Right cardiac atrium (tissue), 5 donors: ENCODE results near the gene CDKN3. TPM values are rescaled to one million over a fixed set of nuclear protein-coding genes. Genes with fewer than 3 reads are reported as not detected.
"Not testable (repeated sequence)": the region's sequence is repeated elsewhere in the genome, so short reads cannot be mapped to it uniquely, and the experiment has no call there.

Experiments used
- ATAC-seq, 2 donors: fragments of 200-7000 bp; cut with Tn5 transposase; one replicate each; pipeline versions ENCODE4 v1.8.0 to v1.9.1; 2020; ENCODE audit warnings: moderate library complexity in 2 of 2, mild to moderate bottlenecking in 1 of 2
- DNase-seq, 3 donors: peaks; one replicate each; pipeline ENCODE4 v3.0.0-alpha.2; 2020
- H3K27ac ChIP-seq: one replicate; pipeline ENCODE4 v1.5.1; 2013; ENCODE audit warnings: mild to moderate bottlenecking, low read length, control low read depth, moderate library complexity
- H3K27me3 ChIP-seq: one replicate; pipeline ENCODE4 v1.6.1; 2013; ENCODE audit not compliant: control insufficient read depth, insufficient read depth
- H3K4me1 ChIP-seq: one replicate; pipeline ENCODE4 v1.6.1; 2013; ENCODE audit warnings: low read length; ENCODE audit not compliant: control insufficient read depth, insufficient read depth
- H3K4me3 ChIP-seq: one replicate; pipeline ENCODE4 v1.5.1; 2013; ENCODE audit warnings: low read length, control low read depth
- H3K9me3 ChIP-seq: one replicate; pipeline ENCODE4 v1.6.1; 2013; ENCODE audit warnings: low read length; ENCODE audit not compliant: control insufficient read depth
- WGBS: extraction: QIAGEN DNeasy Blood & Tissue Kit; methylation state at CpG from one replicate; pipeline ENCODE4 v1.1.7; 2013; 5-methylcytosine and 5-hydroxymethylcytosine counted together
- intact Hi-C, 4 donors: fragments of 100-400 bp; cut with DNase I; formaldehyde crosslinking; loops; one replicate each; pipeline versions ENCODE4 v1.11.0 to v1.14.0; 2022 to 2023
- polyA plus RNA-seq: library from polyadenylated mRNA; stranded (reverse); fragments of 200-250 nt; gene quantifications from one replicate; pipeline ENCODE4 v1.2.3, GENCODE V29; 2013
- total RNA-seq, 4 donors: library from RNA; stranded (reverse); fragmentation: NEBNext Ultra II Directional; extraction: Animal tissue kit (Norgen Biotek cat#: 25700); gene quantifications; one replicate each; pipeline ENCODE4 v1.2.1, GENCODE V29; 2021
- donor health status: healthy with polysubstance abuse.
- donor health status: DM: no; HTN: yes; CAD: no.
- donor health status: DM: no; HTN: no; CAD: no.
- donor health status: DM: no; HTN: yes; CAD: no; lungs with severe emphysema.
- donor health status: DM: yes; HTN: yes; CAD: no.

CDKN3 gene
- total and polyA plus RNA-seq, 5 donors: 3.5 to 10.4 (median 7.6) TPM

DNA sequence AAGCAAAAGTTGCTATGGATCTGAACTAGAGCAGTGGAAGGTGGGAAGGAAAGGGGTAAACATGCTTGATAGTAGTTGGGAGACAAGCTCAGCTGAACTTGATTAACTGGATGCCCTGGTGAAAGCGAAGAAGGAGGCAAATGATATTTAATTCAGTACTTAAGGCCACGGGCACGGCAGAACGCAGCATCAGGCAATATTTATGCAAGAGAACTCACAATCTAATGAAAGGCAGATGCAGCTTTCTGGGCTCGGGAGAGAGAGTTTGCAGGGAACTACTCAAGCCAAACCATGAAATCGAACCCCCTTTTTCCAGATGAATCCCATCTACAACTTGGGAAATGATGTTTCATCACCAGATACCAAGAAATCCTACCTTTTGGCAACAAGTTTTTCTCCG, 47.9 kb downstream of the CDKN3 start:
- DNase-seq: no peak
- H3K4me3 ChIP-seq: no peak overlapping the region
- H3K27me3 ChIP-seq: no peaks in the 10 kb centered on the region
- H3K27ac ChIP-seq: no peak overlapping the region
- intact Hi-C loops: no loop called here
- ATAC-seq: no peak
- 84% methylated on average over 7 of the region's 7 CpGs for WGBS
- no peaks in the 10 kb centered on the region for H3K9me3 ChIP-seq
- peaks cover 2% of the 10 kb centered on the region for H3K4me1 ChIP-seq

DNA sequence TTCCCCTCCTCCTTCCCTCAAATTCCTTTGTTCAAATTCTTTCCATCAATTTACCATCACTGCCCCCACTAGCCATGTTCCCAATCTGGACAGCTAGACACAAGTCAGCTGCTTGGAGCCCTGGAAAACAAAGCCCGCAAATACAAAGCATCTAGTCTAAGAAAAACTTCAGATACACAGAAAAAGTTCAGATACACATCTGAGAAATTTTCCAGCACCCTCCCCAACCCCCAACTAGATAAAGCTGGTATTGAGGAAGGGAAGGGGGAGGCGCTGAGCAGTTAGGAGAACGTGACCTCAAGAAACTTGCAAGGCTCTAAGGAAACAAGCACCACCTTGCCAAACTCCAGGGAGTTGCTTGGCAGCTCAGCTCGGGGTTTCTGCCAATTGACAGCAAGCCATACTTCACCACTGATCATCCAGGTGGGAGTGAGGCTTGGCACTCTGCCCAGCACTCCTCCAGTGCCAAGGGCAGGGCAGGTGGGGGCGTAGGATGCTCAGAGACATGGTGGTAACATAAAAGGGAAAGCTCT, 49.4 kb downstream of the CDKN3 start:
- peak in 1 of 2 donors; percentile 13 for ATAC-seq
- WGBS: 32% methylated on average over 5 of the region's 5 CpGs

DNA sequence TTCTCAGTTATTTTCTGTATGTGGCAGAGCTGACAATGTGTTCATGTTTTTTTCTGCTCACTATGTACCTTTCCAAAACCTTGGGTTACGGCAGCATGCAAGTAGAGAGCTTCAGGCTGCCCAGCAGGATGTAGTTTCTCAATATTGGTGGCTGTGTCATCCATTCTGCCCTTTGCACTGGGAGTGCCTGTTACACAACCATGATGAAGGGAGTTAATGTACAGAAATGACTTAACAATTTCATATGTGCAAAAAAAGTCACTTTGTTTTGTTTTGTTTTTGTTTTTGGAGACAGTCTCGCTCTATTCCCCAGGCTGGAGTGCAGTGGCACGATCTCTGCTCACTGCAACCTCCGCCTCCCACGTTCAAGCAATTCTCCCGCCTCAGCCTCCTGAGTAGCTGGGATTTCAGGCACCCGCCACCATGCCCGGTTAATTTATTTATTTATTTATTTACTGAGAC, 50.5 kb downstream of the CDKN3 start:
- Histone ChIP-seq H3K27ac (no peak overlapping the region), H3K27me3 (no peaks in the 10 kb centered on the region), H3K4me1 (peaks cover 2% of the 10 kb centered on the region), H3K9me3 (no peaks in the 10 kb centered on the region), H3K4me3 (no peak overlapping the region)
- no peak for ATAC-seq
- intact Hi-C loops: no loop called here
- DNase-seq: no peak
- 91% methylated on average over 8 of the region's 8 CpGs for WGBS

More for the DNA sequence above, 49.4 kb downstream of the CDKN3 start:
- Histone ChIP-seq H3K9me3 (no peaks in the 10 kb centered on the region), H3K4me3 (no peak overlapping the region), H3K4me1 (peaks cover 2% of the 10 kb centered on the region), H3K27ac (no peak overlapping the region), H3K27me3 (no peaks in the 10 kb centered on the region)
- intact Hi-C loops: no loop called here
- no peak for DNase-seq

DNA sequence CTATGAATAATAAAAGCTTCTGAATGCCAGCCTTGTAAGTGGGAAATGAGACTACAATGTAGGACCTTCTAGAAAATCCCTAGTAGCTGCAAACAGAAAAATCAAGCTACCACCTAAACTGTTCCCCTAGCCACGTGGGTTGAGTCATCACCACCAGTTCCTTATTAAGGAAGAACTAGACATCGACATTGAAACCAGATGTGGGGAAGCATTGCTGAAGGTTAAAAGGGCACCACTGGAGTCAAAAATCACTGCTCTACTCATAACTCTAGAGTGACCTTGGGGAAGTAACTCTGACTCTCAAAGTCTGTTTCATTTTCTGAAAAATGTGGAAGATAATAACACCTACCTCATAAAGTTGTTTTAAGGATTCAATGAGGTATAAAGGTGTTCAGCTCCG, 53.7 kb downstream of the CDKN3 start:
- H3K27me3 ChIP-seq: no peaks in the 10 kb centered on the region
- H3K27ac ChIP-seq: no peak overlapping the region
- ATAC-seq: no peak

DNA sequence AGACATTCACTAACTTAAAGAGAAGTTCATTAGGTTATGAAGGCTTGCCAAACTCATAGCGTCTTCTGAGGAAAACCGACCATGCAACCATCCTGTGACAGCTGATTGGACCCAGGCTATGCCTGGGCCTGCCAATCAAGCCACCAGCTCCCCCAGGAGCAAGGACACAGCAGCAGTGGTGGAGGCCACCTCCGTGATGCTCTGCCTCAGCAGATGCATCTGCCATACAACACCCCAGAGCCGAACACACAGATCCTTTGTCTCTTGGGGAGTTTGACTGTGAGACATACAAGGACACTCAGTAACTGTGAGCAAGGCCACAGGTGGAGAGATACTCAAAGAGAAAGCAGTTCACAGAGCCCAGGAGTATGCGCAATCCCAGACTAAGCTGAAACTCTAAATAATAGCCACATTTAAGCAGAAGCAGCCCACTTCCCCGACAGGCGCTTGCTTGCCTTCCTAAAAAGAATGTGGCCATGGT, 54.4 kb downstream of the CDKN3 start:
- Histone ChIP-seq H3K27me3 (no peaks in the 10 kb centered on the region), H3K27ac (no peak overlapping the region)
- intact Hi-C loops: no loop called here

More for the DNA sequence above, 53.7 kb downstream of the CDKN3 start:
- no peaks in the 10 kb centered on the region for H3K9me3 ChIP-seq
- intact Hi-C loops: no loop called here
- peaks cover 2% of the 10 kb centered on the region for H3K4me1 ChIP-seq
- no peak for DNase-seq
- WGBS: 66% methylated on average over 3 of the region's 3 CpGs
- no peak overlapping the region for H3K4me3 ChIP-seq

DNA sequence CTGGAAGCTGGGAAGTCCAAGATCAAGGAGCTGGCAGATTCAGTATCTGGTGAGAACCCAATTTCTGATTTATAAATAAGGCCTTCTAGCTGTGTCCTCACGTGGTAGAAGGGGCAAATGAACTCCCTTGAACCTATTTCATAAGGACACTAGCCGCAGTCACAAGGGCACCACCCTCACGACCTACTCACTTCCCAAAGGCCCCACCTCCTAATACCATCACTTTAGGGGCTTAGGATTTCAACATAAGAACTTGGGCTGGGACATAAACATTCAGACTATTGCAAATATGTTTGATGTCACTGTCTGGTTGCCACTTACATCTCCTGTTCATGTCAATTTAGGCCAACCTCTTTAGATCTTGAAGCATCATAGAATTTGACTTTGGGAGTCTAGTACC, 55.2 kb downstream of the CDKN3 start:
- intact Hi-C loops: no loop called here

More for the DNA sequence above, 54.4 kb downstream of the CDKN3 start:
- H3K4me1 ChIP-seq: peaks cover 2% of the 10 kb centered on the region
- no peak overlapping the region for H3K4me3 ChIP-seq
- H3K9me3 ChIP-seq: no peaks in the 10 kb centered on the region
- ATAC-seq (no peak), DNase-seq (no peak)
- 87% methylated on average over 7 of the region's 7 CpGs for WGBS

DNA sequence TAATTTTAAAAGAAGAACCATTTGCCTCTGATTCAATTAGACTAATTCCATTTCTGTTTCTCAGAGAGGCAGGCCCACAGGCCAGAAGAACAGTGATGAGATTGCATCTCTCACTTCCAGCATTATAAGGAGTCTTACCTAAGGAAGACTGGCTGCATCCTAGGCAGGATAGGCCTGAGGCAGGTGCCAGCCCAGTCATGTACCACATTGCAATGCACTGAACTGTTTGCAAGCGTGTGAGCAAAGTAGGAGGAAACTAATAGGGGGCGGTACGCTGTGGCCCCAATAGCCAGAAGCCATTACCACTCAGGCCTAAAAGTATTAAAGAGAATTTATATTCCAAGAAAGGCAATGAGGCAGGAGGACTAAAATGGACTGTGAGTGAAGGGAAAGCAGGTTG, 56.4 kb downstream of the CDKN3 start:
- 94% methylated on average over 3 of the region's 3 CpGs for WGBS
- no peaks in the 10 kb centered on the region for H3K9me3 ChIP-seq
- H3K27me3 ChIP-seq: no peaks in the 10 kb centered on the region
- intact Hi-C loops: no loop called here
- ATAC-seq: no peak
- no peak for DNase-seq
- no peak overlapping the region for H3K4me3 ChIP-seq
- H3K4me1 ChIP-seq: no peaks in the 10 kb centered on the region
- H3K27ac ChIP-seq: no peak overlapping the region

More for the DNA sequence above, 55.2 kb downstream of the CDKN3 start:
- H3K9me3 ChIP-seq: no peaks in the 10 kb centered on the region
- no peaks in the 10 kb centered on the region for H3K4me1 ChIP-seq
- no peak overlapping the region for H3K4me3 ChIP-seq
- ATAC-seq: no peak
- no peak for DNase-seq
- no peak overlapping the region for H3K27ac ChIP-seq
- WGBS: 86% methylated on average over 3 of the region's 3 CpGs
- no peaks in the 10 kb centered on the region for H3K27me3 ChIP-seq

DNA sequence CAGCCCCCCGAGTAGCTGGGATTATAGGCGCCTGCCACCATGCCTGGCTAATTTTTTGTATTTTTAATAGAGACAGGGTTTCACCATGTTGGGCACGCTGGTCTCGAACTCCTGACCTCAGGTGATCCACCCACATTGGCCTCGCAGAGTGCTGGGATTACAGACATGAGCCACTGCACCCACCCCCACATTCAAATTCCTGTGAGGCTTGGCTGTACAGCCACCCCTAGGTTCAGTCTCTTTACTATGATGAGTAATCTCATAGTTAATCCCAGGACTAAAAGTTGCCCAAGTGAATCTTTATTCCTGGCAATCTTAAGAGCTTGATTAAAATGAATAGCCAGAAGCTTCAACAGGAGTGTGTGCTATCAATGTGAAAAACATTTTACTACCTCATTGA, 57.2 kb downstream of the CDKN3 start:
- H3K9me3 ChIP-seq, H3K27me3 ChIP-seq, H3K4me3 ChIP-seq, intact Hi-C loops, H3K27ac ChIP-seq, H3K4me1 ChIP-seq, ATAC-seq, DNase-seq: not testable (repeated sequence)
- 89% methylated on average over 5 of the region's 5 CpGs for WGBS

DNA sequence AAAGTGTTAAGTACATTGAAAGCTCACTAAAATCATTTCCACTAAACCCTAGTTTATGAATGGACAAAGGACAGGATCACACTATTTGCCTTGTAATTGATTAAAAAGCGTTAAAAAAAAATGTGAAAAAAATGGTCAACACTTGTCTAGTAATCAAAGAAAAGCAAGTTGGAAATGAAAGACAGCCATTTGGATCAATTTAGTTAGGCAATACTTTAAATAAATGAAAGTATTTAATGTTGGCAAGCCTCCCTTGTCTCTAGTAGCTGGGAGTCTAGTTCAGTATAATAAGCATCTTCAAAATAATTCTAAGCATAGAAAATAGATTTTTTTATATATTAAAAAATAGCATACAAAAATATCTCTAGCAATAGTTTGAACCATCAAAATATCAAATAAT, 58.6 kb downstream of the CDKN3 start:
- no peak overlapping the region for H3K27ac ChIP-seq
- DNase-seq (no peak), ATAC-seq (no peak)
- WGBS: 87% methylated on average over 1 of the region's 1 CpG
- H3K27me3 ChIP-seq: no peaks in the 10 kb centered on the region
- H3K4me3 ChIP-seq: no peak overlapping the region
- H3K9me3 ChIP-seq: no peaks in the 10 kb centered on the region
- intact Hi-C loops: no loop called here
- H3K4me1 ChIP-seq: no peaks in the 10 kb centered on the region

DNA sequence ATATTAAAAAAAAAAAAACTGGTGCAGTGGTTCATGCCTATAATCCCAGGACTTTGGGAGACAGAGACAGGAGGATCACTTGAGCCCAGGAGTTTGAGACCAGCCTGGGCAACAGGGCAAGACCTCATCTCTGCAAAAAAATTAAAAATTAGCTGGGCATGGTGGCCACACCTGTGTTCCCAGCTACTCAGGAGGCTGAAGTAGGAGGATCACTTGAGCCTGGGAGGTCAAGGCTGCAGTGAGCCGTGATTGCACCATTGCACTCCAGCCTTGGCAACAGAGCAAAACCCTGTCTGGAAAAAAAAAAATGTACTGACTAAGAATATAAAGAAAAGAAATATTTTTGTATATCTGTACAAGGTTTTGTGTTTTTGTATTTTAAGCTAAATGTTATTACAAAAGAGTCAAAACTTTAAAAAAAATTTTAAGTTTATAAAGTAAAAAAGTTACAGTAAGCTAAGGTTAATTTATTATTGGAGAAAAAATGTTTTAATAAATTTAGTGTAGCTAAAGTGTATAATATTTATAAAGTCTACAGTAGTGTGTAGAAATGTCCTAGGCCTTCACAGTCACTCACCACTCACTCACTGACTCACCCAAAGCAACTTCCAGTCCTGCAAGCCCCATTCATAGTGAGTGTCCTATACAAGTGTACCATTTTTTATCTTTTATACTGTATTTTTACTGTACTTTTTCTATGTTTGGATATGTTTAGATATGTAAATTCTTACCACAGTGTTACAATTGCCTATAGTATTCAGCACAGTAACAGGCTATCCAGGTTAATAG, 60.2 kb downstream of the CDKN3 start:
- DNase-seq, H3K27ac ChIP-seq, H3K9me3 ChIP-seq, H3K4me3 ChIP-seq, ATAC-seq, H3K4me1 ChIP-seq, intact Hi-C loops, H3K27me3 ChIP-seq: not testable (repeated sequence)
- 90% methylated on average over 1 of the region's 1 CpG for WGBS

DNA sequence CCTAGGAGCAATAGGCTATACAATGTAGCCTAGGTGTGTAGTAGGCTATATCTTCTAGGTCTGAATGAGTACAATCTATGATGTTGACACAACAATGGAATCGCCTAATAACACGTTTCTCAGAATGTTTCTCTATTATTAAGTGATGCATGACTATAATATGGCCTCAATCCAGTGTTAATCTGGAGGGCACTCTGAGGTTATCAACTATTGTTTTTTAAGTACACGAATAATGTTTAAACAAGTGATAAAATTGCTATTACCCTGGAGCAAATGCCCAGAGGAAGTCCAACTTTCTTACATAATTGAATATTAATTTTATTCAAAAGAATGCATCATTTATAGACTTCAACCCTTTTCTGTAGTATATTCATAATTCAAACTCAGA, 60.8 kb downstream of the CDKN3 start:
- DNase-seq: no peak
- 35% methylated on average over 3 of the region's 3 CpGs for WGBS
- Histone ChIP-seq H3K9me3 (no peaks in the 10 kb centered on the region), H3K27me3 (no peaks in the 10 kb centered on the region), H3K4me1 (no peaks in the 10 kb centered on the region), H3K4me3 (no peak overlapping the region), H3K27ac (no peak overlapping the region)
- ATAC-seq: no peak
- intact Hi-C loops: no loop called here
